HepG2 (cell line): ENCODE measurements around the gene ACOT8. TPM values are rescaled to one million over a fixed set of nuclear protein-coding genes. Genes with fewer than 3 reads are reported as not detected.

Source experiments
- ATAC-seq: fragments of 200-7000 bp; cut with Tn5 transposase; 3 replicates; pipeline ENCODE4 v1.9.1; 2020; ENCODE audit warnings: mild to moderate bottlenecking, moderate library complexity
- BruUV-seq: library from RNA; stranded (reverse); fragments of 400-500 nt; replicated peaks from 2 replicates; lab custom pipeline; 2021; lab: Mats Ljungman, UMichigan
- CTCF ChIA-PET: fragments of 300-600 bp; formaldehyde crosslinking; extraction: SDS; loops from one replicate; lab custom pipeline; 2021; ENCODE audit warnings: low total read pairs, inconsistent platforms, low intra/inter-chr PET ratio; lab: Yijun Ruan, JAX
- POLR2A ChIA-PET: fragments of 350-600 bp; sonication (Branson Sonifier 250); formaldehyde crosslinking; loops from one replicate; lab custom pipeline; 2020; ENCODE audit warnings: antibody characterized with exemption, inconsistent platforms; lab: Yijun Ruan, JAX
- DNase-seq: peaks from one replicate; pipeline ENCODE4 v3.0.0-alpha.2; 2015; ENCODE audit warnings: low spot score
- FAIRE-seq: peaks from 3 replicates; lab custom pipeline; 2011; peaks lifted over from hg19 to GRCh38; lab: Jason Lieb, UNC
- H2AFZ ChIP-seq: one replicate; pipeline ENCODE4 v1.6.1; 2011; ENCODE audit warnings: low read length, inconsistent platforms
- H3K27ac ChIP-seq: fragments of 300-600 bp; 3 replicates; pipeline ENCODE4 v1.8.0; 2011; ENCODE audit warnings: mixed run types, mild to moderate bottlenecking, mixed read lengths, low read length, inconsistent platforms; ENCODE audit not compliant: insufficient read depth; ENCODE audit errors: extremely low read length
- H3K27me3 ChIP-seq, 2 experiments: fragments of 200-600 bp in 1 of 2; 2 replicates in 1 of 2; 3 replicates in 1 of 2; pipeline versions ENCODE4 v1.6.0 to v1.8.0; 2011; ENCODE audit warnings: low read length in 2 of 2, mild to moderate bottlenecking in 2 of 2, moderate library complexity in 2 of 2, inconsistent platforms in 1 of 2; ENCODE audit not compliant: insufficient read depth in 2 of 2, control insufficient read depth in 1 of 2
- H3K36me3 ChIP-seq, 2 experiments: fragments of 200-600 bp in 1 of 2; replicated peaks in 1 of 2; 2 replicates in 1 of 2; 3 replicates in 1 of 2; pipeline versions ENCODE4 v1.5.1 to v1.8.0; 2011; ENCODE audit warnings: low read length in 2 of 2, inconsistent platforms in 1 of 2; ENCODE audit not compliant: insufficient read depth in 2 of 2, control insufficient read depth in 1 of 2
- H3K4me1 ChIP-seq: 2 replicates; pipeline ENCODE4 v1.5.1; 2012; ENCODE audit warnings: low read length, inconsistent platforms; ENCODE audit not compliant: insufficient read depth
- H3K4me2 ChIP-seq: 2 replicates; pipeline ENCODE4 v1.6.0; 2011; ENCODE audit warnings: low read depth, low read length, inconsistent platforms
- H3K4me3 ChIP-seq, 3 experiments: fragments of 200-600 bp in 1 of 3; sonication (generic), shearing (Covaris generic) in 1 of 3; replicated peaks in 1 of 3; 2 replicates each; pipeline ENCODE4 v1.5.1; 2011 to 2016; ENCODE audit warnings: low read length in 3 of 3, inconsistent platforms in 2 of 3, low read depth in 2 of 3, mild to moderate bottlenecking in 2 of 3, control low read depth in 1 of 3, mixed read lengths in 1 of 3; ENCODE audit not compliant: insufficient read depth in 1 of 3
- H3K79me2 ChIP-seq: one replicate; pipeline ENCODE4 v1.6.1; 2011; ENCODE audit warnings: low read length, inconsistent platforms; ENCODE audit not compliant: insufficient read depth
- H3K9ac ChIP-seq: 2 replicates; pipeline ENCODE4 v1.6.0; 2011; ENCODE audit warnings: mild to moderate bottlenecking, low read depth, low read length, inconsistent platforms; ENCODE audit not compliant: insufficient read depth
- H3K9me3 ChIP-seq: 2 replicates; pipeline ENCODE4 v1.5.1; 2012; ENCODE audit warnings: mild to moderate bottlenecking, low read length
- H4K20me1 ChIP-seq: 2 replicates; pipeline ENCODE4 v1.6.0; 2011; ENCODE audit warnings: inconsistent platforms, mild to moderate bottlenecking, low read length, moderate library complexity; ENCODE audit not compliant: insufficient read depth
- GFI1 ChIP-seq: sonication (generic); formaldehyde crosslinking; IDR thresholded peaks from 2 replicates; pipeline ENCODE4 v1.5.0; 2020; ENCODE audit warnings: missing genetic modification reagents, mild to moderate bottlenecking, borderline replicate concordance
- NFIB ChIP-seq: sonication (generic); formaldehyde crosslinking; IDR thresholded peaks from 2 replicates; pipeline ENCODE4 v1.9.0; 2021; ENCODE audit warnings: missing genetic modification reagents, mild to moderate bottlenecking, borderline replicate concordance
- SSRP1 ChIP-seq: IDR thresholded peaks from 2 replicates; pipeline ENCODE4 v1.6.1; 2016; ENCODE audit warnings: control low read depth
- ZBTB7B ChIP-seq: sonication (generic); formaldehyde crosslinking; IDR thresholded peaks from 2 replicates; pipeline ENCODE4 v1.4.0; 2020; ENCODE audit warnings: missing genetic modification reagents
- ZFP62 ChIP-seq: sonication (generic); formaldehyde crosslinking; IDR thresholded peaks from 2 replicates; pipeline ENCODE4 v1.4.0; 2020; ENCODE audit warnings: missing genetic modification reagents
- ZNF10 ChIP-seq: sonication (generic); formaldehyde crosslinking; IDR thresholded peaks from 2 replicates; pipeline ENCODE4 v1.4.0; 2020; ENCODE audit warnings: mild to moderate bottlenecking, low read depth, missing genetic modification reagents, borderline replicate concordance
- ZNF460 ChIP-seq: sonication (generic); formaldehyde crosslinking; IDR thresholded peaks from 2 replicates; pipeline ENCODE4 v1.5.1; 2020; ENCODE audit warnings: missing genetic modification reagents, mild to moderate bottlenecking, borderline replicate concordance
- ZNF660 ChIP-seq: sonication (generic); formaldehyde crosslinking; IDR thresholded peaks from 2 replicates; pipeline ENCODE4 v1.5.1; 2020; ENCODE audit warnings: mild to moderate bottlenecking, low read depth, missing genetic modification reagents, borderline replicate concordance
- ZNF841 ChIP-seq: sonication (generic); formaldehyde crosslinking; IDR thresholded peaks from 2 replicates; pipeline ENCODE4 v1.8.1; 2023; ENCODE audit warnings: missing genetic modification reagents, borderline replicate concordance
- WGBS: methylation state at CpG from one replicate; pipeline ENCODE4 v1.1.6; 2017; ENCODE audit warnings: low lambda C conversion rate; 5-methylcytosine and 5-hydroxymethylcytosine counted together
- in situ Hi-C: cut with HindIII; loops from 2 replicates; pipeline ENCODE4 v1.10.0; 2017; ENCODE audit warnings: low pct_unique_long_range_greater_than_20kb; ENCODE audit not compliant: extremely low pct_ligation_motif_present
- intact Hi-C: fragments of 100-400 bp; cut with micrococcal nuclease; formaldehyde crosslinking; loops from one replicate; pipeline ENCODE4 v1.10.0; 2022; ENCODE audit not compliant: unreplicated experiment
- polyA plus RNA-seq, 8 experiments: library from polyadenylated mRNA; depleted of rRNA in 3 of 8; stranded (reverse) in 7 of 8; unstranded in 1 of 8; fragments of >200 nt; fragmentation: Illumina TruSeq in 4 of 8; extraction: Trizol in 4 of 8; gene quantifications; 2 replicates each; pipeline versions ENCODE4 v1.2.1 to v1.2.3, GENCODE V29; 2011 to 2016; ENCODE audit warnings: low read depth in 4 of 8, missing spikeins in 1 of 8, mixed read lengths in 1 of 8; ENCODE audit not compliant: insufficient read depth in 1 of 8
- total RNA-seq, 5 experiments: library from RNA; depleted of rRNA; stranded (reverse); fragments of >200 nt; fragmentation: Illumina TruSeq; extraction: Trizol; gene quantifications; 2 replicates each; pipeline ENCODE4 v1.2.3, GENCODE V29; 2016; ENCODE audit warnings: low read depth in 1 of 5
- TF ChIP-seq, protein P1 (sequence below): sonication (generic); formaldehyde crosslinking; IDR thresholded peaks from 2 replicates; pipeline ENCODE4 v1.8.1; 2023; ENCODE audit warnings: mild to moderate bottlenecking, moderate library complexity, missing genetic modification reagents
- TF ChIP-seq, protein P2 (sequence below): sonication (generic); formaldehyde crosslinking; IDR thresholded peaks from 2 replicates; pipeline ENCODE4 v1.5.0; 2020; ENCODE audit warnings: mild to moderate bottlenecking, missing genetic modification reagents
- TF ChIP-seq, protein P3 (sequence below): sonication (generic); formaldehyde crosslinking; IDR thresholded peaks from 2 replicates; pipeline ENCODE4 v1.5.0; 2020; ENCODE audit warnings: mild to moderate bottlenecking, missing genetic modification reagents
- TF ChIP-seq, protein P4 (sequence below): sonication (generic); formaldehyde crosslinking; conservative IDR thresholded peaks from 2 replicates; pipeline ENCODE4 v1.8.0; 2022; ENCODE audit warnings: missing genetic modification reagents

Gene ACOT8
- total and polyA plus RNA-seq, 2 of the 13 experiments (the other 11 are each of a cell fraction or from before 2014, with no cell fraction given), result 31.4 to 45.5 TPM

DNA sequence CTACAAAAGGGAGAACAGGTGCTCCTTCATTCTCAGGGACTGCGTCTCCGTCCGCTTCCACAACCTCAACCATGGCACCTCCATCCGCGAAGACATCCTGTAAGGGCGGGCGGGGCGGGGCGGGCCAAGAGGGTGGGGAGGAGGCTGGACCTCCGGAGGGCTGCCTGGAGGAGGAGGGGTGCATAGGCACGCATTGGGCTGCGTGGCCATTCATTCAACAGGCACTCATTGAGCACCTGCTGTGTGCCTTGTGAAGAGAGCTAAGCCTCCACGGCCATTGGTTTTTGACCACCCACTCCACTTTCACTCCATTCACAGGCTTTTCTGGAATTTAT lies 657 bp upstream of the ACOT8 start (continued):
- TF ChIP-seq ZNF660 (no peak), GFI1 (CRISPR knock-in tag) (no peak)
- TF ChIP-seq, protein P1, sequence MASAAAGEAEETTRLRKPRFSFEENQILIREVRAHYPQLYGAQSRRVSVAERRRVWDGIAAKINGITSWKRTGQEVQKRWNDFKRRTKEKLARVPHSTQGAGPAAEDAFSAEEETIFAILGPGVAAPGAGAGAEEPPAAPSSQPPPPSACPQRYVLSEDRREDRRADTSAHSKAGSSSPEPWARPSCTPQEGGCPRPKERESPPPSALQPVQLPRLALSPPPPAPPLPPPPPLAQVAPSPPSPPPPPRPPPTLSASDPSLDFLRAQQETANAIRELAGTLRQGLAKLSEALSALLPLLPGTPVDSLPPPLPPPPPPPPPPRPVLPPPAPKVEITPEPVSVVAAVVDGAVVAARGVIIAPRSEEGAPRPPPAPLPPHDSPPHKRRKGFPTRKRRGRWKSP, result no peak
- TF ChIP-seq, protein P2, sequence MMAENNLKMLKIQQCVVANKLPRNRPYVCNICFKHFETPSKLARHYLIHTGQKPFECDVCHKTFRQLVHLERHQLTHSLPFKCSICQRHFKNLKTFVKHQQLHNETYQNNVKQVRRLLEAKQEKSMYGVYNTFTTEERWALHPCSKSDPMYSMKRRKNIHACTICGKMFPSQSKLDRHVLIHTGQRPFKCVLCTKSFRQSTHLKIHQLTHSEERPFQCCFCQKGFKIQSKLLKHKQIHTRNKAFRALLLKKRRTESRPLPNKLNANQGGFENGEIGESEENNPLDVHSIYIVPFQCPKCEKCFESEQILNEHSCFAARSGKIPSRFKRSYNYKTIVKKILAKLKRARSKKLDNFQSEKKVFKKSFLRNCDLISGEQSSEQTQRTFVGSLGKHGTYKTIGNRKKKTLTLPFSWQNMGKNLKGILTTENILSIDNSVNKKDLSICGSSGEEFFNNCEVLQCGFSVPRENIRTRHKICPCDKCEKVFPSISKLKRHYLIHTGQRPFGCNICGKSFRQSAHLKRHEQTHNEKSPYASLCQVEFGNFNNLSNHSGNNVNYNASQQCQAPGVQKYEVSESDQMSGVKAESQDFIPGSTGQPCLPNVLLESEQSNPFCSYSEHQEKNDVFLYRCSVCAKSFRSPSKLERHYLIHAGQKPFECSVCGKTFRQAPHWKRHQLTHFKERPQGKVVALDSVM (CRISPR knock-in tag), result peak; percentile 6; the same call in 1 of the 2 replicates

DNA sequence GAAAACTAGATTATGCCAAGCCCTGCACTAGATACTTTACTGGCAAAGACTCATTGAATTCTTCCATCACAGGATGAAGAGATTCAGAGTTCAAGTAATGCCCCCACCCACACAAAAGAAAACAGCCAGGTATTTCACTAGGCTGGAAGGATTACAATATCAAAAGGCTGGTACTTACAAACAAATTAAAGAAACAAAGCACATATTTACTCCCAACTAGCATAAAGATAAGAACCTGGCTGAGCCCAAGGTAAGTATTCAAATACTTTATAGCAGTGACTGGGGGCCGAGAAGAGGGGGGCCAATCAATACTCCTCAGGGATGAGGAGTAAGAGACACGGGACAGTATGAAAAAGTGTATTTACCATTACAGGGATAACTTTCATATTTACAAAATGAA lies 3.7 kb downstream of the ACOT8 start:
- WGBS, result 88% methylated on average over 2 of the region's 2 CpGs
- Histone ChIP-seq H2AFZ (no peak overlapping the region), H3K9me3 (no peaks in the 10 kb centered on the region), H3K36me3 (peaks cover 0 to under 1% of the 10 kb centered on the region in 2 experiments; a peak in 1 of 5 replicates), H3K4me3 (no peak overlapping the region), H3K4me2 (no peak overlapping the region), H3K79me2 (peaks cover 4% of the 10 kb centered on the region), H3K27me3 (no peaks in the 10 kb centered on the region; a peak in 1 of 5 replicates)
- ATAC-seq (no peak), DNase-seq (no peak)
- intact Hi-C loops, result no loop called here
- TF ChIP-seq ZFP62, result no peak
- no peak for TF ChIP-seq NFIB (CRISPR knock-in tag)
- TF ChIP-seq ZNF841 (CRISPR knock-in tag), result no peak
- TF ChIP-seq ZNF460 (CRISPR knock-in tag), result no peak
- TF ChIP-seq SSRP1 (CRISPR knock-in tag), result no peak
- TF ChIP-seq, protein P3, sequence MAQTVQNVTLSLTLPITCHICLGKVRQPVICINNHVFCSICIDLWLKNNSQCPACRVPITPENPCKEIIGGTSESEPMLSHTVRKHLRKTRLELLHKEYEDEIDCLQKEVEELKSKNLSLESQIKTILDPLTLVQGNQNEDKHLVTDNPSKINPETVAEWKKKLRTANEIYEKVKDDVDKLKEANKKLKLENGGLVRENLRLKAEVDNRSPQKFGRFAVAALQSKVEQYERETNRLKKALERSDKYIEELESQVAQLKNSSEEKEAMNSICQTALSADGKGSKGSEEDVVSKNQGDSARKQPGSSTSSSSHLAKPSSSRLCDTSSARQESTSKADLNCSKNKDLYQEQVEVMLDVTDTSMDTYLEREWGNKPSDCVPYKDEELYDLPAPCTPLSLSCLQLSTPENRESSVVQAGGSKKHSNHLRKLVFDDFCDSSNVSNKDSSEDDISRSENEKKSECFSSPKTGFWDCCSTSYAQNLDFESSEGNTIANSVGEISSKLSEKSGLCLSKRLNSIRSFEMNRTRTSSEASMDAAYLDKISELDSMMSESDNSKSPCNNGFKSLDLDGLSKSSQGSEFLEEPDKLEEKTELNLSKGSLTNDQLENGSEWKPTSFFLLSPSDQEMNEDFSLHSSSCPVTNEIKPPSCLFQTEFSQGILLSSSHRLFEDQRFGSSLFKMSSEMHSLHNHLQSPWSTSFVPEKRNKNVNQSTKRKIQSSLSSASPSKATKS (CRISPR knock-in tag), result no peak
- no peak for TF ChIP-seq ZBTB7B (CRISPR knock-in tag)
- TF ChIP-seq, protein P4, sequence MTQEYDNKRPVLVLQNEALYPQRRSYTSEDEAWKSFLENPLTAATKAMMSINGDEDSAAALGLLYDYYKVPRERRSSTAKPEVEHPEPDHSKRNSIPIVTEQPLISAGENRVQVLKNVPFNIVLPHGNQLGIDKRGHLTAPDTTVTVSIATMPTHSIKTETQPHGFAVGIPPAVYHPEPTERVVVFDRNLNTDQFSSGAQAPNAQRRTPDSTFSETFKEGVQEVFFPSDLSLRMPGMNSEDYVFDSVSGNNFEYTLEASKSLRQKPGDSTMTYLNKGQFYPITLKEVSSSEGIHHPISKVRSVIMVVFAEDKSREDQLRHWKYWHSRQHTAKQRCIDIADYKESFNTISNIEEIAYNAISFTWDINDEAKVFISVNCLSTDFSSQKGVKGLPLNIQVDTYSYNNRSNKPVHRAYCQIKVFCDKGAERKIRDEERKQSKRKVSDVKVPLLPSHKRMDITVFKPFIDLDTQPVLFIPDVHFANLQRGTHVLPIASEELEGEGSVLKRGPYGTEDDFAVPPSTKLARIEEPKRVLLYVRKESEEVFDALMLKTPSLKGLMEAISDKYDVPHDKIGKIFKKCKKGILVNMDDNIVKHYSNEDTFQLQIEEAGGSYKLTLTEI (CRISPR knock-in tag), result no peak
- TF ChIP-seq ZNF10 (CRISPR knock-in tag), result no peak
- TF ChIP-seq, all 625 proteins: peak for 0
- in situ Hi-C loops, result no loop called here
- Histone ChIP-seq H4K20me1 (no peaks in the 10 kb centered on the region), H3K4me1 (peaks cover 17% of the 10 kb centered on the region), H3K27ac (no peak overlapping the region), H3K9ac (no peak overlapping the region)
- ChIA-PET POLR2A (interaction anchor here (1.3 kb wide), 1 partner anchor 27 kb away, joined by 3 read pairs; no protein-coding TSS in a partner anchor), CTCF (no interaction called here)
- no TSS peak for BruUV-seq
- no peak for FAIRE-seq
